GM23248 (cell line): ENCODE measurements around the gene RSRC1.

Experiments
- EZH2 ChIP-seq: fragments of 200-600 bp; sonication (generic); IDR thresholded peaks from 2 replicates; pipeline ENCODE4 v1.6.1; 2018; ENCODE audit warnings: antibody characterized with exemption, mild to moderate bottlenecking; ENCODE audit not compliant: insufficient read depth, poor library complexity, severe bottlenecking
- EZH2phosphoT487 ChIP-seq: fragments of 200-600 bp; sonication (generic); IDR thresholded peaks from 2 replicates; pipeline ENCODE4 v1.6.1; 2018; ENCODE audit warnings: antibody characterized with exemption, moderate library complexity, mild to moderate bottlenecking, low read depth; ENCODE audit not compliant: insufficient read depth

DNA sequence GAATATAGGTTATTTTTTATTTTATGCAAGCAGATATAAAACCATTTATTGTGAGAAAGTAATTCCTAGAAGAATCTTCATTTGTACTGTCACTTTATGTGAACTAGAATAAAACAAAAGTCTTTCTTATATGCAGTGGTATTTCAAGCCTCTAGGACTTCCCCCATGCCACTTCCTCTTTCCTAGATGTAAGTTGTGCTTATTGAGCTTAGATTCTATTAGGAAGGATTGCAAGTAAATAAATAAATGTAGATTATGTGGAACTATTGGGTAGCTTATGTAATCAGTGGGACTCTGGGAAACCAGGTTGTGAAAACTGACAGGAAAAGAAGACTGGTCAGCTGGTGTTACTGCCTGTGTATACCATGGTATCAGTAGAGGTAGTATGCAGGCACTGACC is 169.7 kb downstream of the RSRC1 start:
- TF ChIP-seq EZH2phosphoT487: no peak
- TF ChIP-seq EZH2: no peak
